ENCODE data around the gene SLCO4A1.
A peak's percentile ranks its signal among the peaks of the same experiment; 100 is the strongest.

Gene SLCO4A1

DNA sequence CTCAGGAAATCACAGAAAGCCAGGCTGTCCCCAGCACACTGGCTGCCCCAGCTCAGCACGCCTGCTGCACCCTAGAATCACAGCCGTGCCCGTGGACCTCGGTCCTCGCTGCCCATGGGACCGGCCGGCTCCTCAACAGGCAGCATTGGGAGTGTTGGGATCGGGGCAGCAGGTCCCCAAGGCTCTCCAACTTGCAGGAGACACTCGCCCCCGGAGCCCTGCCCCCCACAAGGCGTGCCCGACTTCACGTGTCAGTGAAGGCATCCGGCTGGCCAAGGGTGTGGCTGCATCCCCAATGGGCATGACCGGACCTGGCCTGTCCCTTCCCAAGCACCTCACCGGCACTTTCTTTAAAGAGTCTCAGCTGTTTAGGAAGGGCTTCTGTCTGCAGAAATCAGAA, 63.3 kb downstream of the SLCO4A1 start:
- WGBS, 2 experiments (ENCODE audit: insufficient coverage in 2 of 2) = 89 to 93% methylated on average over 16 of the region's 16 CpGs
- no peaks in the 10 kb centered on the region for H3K9me3 ChIP-seq (ENCODE audit: control insufficient read depth, low read length)
- peaks cover 13% of the 10 kb centered on the region for H3K4me1 ChIP-seq (ENCODE audit: control insufficient read depth, insufficient read depth, low read length, poor library complexity, severe bottlenecking)
- H3K36me3 ChIP-seq (ENCODE audit: control insufficient read depth, insufficient read depth, low read length) = no peaks in the 10 kb centered on the region
- no peak overlapping the region for H3K4me3 ChIP-seq (ENCODE audit: extremely low read depth, insufficient read depth, low read length, poor library complexity, severe bottlenecking)
- no peak overlapping the region for H3K27ac ChIP-seq (ENCODE audit: low read depth, low read length, severe bottlenecking)

DNA sequence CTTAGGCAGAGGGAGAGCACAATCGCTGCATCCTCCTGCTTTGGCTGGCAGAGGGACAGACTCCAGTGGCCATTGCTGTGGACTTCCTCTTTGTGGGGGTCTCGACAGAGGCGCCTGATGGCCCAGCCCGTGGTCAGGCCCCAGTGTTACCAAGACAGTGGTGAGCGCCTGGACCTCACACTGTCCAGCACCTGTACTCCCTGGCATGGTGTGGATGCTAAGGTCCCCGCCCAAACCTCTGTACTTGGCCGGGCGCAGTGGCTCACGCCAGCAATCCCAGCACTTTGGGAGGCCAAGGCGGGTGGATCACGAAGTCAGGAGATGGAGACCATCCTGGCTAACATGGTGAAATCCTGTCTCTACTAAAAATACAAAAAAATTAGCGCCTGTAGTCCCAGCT, 64.0 kb downstream of the SLCO4A1 start:
- Histone ChIP-seq H3K36me3 (ENCODE audit: control insufficient read depth, insufficient read depth, low read length) (no peaks in the 10 kb centered on the region), H3K9me3 (ENCODE audit: control insufficient read depth, low read length) (no peaks in the 10 kb centered on the region), H3K4me1 (ENCODE audit: control insufficient read depth, insufficient read depth, low read length, poor library complexity, severe bottlenecking) (peaks cover 13% of the 10 kb centered on the region), H3K27ac (ENCODE audit: low read depth, low read length, severe bottlenecking) (no peak overlapping the region), H3K4me3 (ENCODE audit: extremely low read depth, insufficient read depth, low read length, poor library complexity, severe bottlenecking) (no peak overlapping the region)
- WGBS, 2 experiments (ENCODE audit: insufficient coverage in 2 of 2) = 90 to 94% methylated on average over 11 to 12 of the region's 12 CpGs

DNA sequence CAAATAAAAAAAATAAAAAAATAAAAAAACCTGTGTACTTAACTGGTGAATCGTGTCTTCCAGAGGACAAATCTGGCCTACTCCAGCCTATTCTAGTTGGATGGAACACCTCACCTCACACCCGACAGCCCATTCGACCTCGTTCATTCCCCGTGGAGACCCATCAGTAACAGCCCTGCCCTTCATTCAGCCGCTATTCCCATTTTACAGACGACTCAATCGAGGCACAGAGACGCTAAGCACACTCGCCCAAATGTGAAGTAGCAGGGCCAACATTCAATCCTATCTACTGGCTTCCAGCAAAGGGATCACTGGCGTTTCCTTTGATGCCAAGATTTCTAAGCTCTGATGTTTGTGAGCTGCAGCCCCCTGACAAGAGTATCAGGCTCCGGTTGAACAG, 64.6 kb downstream of the SLCO4A1 start:
- no peak overlapping the region for H3K27ac ChIP-seq (ENCODE audit: low read depth, low read length, severe bottlenecking)
- no peak overlapping the region for H3K4me3 ChIP-seq (ENCODE audit: extremely low read depth, insufficient read depth, low read length, poor library complexity, severe bottlenecking)
- H3K36me3 ChIP-seq (ENCODE audit: control insufficient read depth, insufficient read depth, low read length) = no peaks in the 10 kb centered on the region
- peaks cover 13% of the 10 kb centered on the region for H3K4me1 ChIP-seq (ENCODE audit: control insufficient read depth, insufficient read depth, low read length, poor library complexity, severe bottlenecking)
- no peaks in the 10 kb centered on the region for H3K9me3 ChIP-seq (ENCODE audit: control insufficient read depth, low read length)
- WGBS, 2 experiments (ENCODE audit: insufficient coverage in 2 of 2) = 88 to 89% methylated on average over 12 of the region's 12 CpGs

DNA sequence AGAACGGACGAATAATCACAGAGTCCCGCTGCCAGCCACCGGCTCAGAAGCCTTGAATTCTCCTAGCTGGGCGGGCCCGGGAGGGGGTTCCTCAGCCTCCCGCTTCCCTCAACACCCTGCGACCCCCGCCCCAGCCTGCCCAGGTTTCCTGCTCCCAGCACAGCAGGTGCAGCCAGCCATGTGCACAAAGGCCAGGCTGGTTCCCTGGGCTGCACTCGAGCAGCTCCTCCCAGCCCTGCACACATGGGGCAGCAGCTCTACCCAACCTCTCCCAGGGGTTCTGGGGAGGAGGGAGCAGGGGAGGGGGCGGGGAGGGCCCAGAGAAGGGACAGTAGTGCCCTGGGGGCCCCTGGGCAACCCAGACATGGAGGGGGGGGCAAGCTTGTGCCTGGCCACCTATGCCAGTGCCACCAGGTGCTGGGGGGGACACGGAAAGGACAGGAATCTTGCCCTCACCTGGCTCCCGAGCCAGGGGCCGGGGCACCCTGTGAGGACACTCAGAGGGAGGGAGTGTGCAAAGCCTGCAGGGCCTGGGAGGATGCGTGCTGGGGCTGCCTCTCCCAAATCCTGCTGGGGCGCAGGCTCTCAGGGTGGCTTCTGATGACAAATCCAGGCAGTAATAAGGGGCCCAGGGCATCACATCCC, 65.1 kb downstream of the SLCO4A1 start:
- Histone ChIP-seq H3K36me3 (ENCODE audit: control insufficient read depth, insufficient read depth, low read length) (no peaks in the 10 kb centered on the region), H3K27ac (ENCODE audit: low read depth, low read length, severe bottlenecking) (no peak overlapping the region), H3K9me3 (ENCODE audit: control insufficient read depth, low read length) (no peaks in the 10 kb centered on the region), H3K4me1 (ENCODE audit: control insufficient read depth, insufficient read depth, low read length, poor library complexity, severe bottlenecking) (peaks cover 13% of the 10 kb centered on the region), H3K4me3 (ENCODE audit: extremely low read depth, insufficient read depth, low read length, poor library complexity, severe bottlenecking) (no peak overlapping the region)
- WGBS, 2 experiments (ENCODE audit: insufficient coverage in 2 of 2) = 73 to 77% methylated on average over 12 to 14 of the region's 16 CpGs

DNA sequence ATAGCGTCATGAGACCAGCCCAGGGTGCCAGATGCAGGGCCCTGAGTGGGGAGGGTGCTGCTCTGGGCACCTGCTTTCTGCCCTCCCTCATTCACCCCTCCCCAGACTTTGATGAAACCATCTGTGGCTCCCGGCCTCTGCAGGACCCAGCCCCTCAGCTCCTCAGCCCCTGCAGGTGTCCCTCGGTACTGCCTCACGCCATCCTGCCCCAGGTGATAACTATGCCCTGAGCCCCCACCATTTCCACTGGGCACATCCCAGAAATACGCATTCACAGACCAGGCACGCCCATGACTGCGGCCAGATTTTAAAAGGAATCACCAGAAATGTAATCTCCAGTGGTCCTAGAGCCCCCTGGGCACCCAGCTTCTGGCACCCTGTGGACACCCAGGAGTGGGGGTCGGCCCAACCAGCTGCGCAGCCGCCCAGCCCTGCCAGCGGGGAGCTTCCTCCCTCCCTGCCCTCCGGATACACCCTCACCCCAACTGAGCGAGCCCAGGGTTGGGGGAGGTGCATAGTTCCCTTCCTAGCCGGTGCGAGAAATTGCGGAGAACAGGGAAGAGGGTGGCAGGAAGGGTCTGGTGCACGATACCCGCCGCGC, 65.7 kb downstream of the SLCO4A1 start:
- Histone ChIP-seq H3K36me3 (ENCODE audit: control insufficient read depth, insufficient read depth, low read length) (no peaks in the 10 kb centered on the region), H3K9me3 (ENCODE audit: control insufficient read depth, low read length) (no peaks in the 10 kb centered on the region), H3K4me3 (ENCODE audit: extremely low read depth, insufficient read depth, low read length, poor library complexity, severe bottlenecking) (peak overlapping the region; percentile 14), H3K4me1 (ENCODE audit: control insufficient read depth, insufficient read depth, low read length, poor library complexity, severe bottlenecking) (peaks cover 13% of the 10 kb centered on the region), H3K27ac (ENCODE audit: low read depth, low read length, severe bottlenecking) (no peak overlapping the region)
- 4 to 14% methylated on average over 7 to 10 of the region's 20 CpGs for WGBS, 2 experiments (ENCODE audit: insufficient coverage in 2 of 2)

DNA sequence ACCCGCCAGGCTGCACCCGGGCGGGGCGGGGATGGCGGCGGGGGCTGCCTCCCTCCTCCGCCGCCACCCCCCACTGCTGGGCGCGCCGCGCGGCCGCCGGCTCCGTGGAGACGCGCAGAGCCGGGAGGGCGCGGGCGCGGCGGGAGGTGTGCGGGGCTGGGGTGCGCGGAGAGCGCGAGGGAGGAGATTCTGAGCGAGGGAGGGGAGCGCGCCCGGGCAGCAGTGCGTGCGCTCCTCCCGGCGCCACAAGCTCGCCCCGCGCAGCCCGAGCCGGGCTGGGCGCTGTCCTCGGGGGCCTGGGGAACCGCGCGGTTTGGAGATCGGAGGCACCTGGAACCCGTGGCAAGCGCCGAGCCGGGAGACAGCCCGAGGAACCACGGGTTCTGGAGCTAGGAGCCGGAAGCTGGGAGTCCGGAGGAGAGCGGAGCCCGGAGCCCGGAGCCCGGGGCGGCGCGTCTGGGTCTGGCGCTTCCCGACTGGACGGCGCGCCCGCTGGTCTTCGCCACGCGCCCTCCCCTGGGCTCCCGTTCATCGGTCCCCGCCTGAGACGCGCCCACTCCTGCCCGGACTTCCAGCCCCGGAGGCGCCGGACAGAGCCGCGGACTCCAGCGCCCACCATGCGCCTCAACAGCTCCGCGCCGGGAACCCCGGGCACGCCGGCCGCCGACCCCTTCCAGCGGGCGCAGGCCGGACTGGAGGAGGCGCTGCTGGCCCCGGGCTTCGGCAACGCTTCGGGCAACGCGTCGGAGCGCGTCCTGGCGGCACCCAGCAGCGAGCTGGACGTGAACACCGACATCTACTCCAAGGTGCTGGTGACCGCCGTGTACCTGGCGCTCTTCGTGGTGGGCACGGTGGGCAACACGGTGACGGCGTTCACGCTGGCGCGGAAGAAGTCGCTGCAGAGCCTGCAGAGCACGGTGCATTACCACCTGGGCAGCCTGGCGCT, 66.6 kb downstream of the SLCO4A1 start, which contains the start of gene NTSR1:
Gene NTSR1, plus strand, starts transcription at position 246 of the 946 bp plus-strand sequence. Its CDS starts 372 bp downstream, at position 618.
- Histone ChIP-seq H3K27ac (ENCODE audit: low read depth, low read length, severe bottlenecking) (no peak within 1 kb of the TSS), H3K36me3 (ENCODE audit: control insufficient read depth, insufficient read depth, low read length) (no peaks in the 10 kb centered on the region), H3K9me3 (ENCODE audit: control insufficient read depth, low read length) (no peaks in the 10 kb centered on the region), H3K4me3 (ENCODE audit: extremely low read depth, insufficient read depth, low read length, poor library complexity, severe bottlenecking) (peak within 1 kb of the TSS; percentile 19), H3K4me1 (ENCODE audit: control insufficient read depth, insufficient read depth, low read length, poor library complexity, severe bottlenecking) (peaks cover 5% of the 10 kb centered on the region)
- 13 to 14% methylated on average over 83 to 98 of the region's 124 CpGs for WGBS, 2 experiments (ENCODE audit: insufficient coverage in 2 of 2)

DNA sequence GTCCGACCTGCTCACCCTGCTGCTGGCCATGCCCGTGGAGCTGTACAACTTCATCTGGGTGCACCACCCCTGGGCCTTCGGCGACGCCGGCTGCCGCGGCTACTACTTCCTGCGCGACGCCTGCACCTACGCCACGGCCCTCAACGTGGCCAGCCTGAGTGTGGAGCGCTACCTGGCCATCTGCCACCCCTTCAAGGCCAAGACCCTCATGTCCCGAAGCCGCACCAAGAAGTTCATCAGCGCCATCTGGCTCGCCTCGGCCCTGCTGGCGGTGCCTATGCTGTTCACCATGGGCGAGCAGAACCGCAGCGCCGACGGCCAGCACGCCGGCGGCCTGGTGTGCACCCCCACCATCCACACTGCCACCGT, 67.2 kb downstream of the SLCO4A1 start:
- peaks cover 3% of the 10 kb centered on the region for H3K4me1 ChIP-seq (ENCODE audit: control insufficient read depth, insufficient read depth, low read length, poor library complexity, severe bottlenecking)
- 91 to 92% methylated on average over 18 to 29 of the region's 30 CpGs for WGBS, 2 experiments (ENCODE audit: insufficient coverage in 2 of 2)
- no peaks in the 10 kb centered on the region for H3K9me3 ChIP-seq (ENCODE audit: control insufficient read depth, low read length)
- no peaks in the 10 kb centered on the region for H3K36me3 ChIP-seq (ENCODE audit: control insufficient read depth, insufficient read depth, low read length)
- H3K27ac ChIP-seq (ENCODE audit: low read depth, low read length, severe bottlenecking) = no peak overlapping the region
- no peak overlapping the region for H3K4me3 ChIP-seq (ENCODE audit: extremely low read depth, insufficient read depth, low read length, poor library complexity, severe bottlenecking)

DNA sequence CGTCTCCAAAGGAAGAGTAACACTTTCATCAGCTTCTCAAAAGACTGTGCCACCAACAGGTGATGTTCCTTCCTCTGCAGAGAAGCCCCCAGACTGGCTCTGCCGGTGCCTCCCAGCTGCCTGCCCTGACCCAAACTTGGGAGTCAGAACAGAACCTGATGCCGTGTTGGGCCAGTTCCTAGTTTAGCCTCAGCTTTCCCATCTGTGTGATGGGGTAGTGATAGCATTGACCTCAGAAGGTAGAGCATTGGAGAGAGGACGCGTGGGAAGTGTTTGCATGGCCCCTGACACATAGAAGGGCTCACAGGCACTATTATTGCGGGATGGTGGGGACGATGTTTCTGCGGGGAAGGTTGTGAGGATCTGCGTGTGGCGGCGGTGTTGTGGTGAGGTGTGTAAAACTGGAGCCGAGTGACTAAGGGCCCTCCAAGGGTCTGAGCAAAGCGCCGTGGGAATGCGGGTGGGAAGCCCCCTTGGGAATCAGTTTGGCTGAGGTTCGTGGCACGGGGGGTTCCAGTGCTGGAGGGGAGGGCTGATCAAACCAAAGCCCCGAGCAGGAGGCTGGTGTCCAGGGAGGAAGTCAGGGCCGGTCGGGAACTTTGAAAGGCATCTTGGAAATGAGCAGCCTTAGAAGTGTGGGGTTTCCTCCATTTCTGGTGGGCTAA, 68.0 kb downstream of the SLCO4A1 start:
- Histone ChIP-seq H3K4me3 (ENCODE audit: extremely low read depth, insufficient read depth, low read length, poor library complexity, severe bottlenecking) (no peak overlapping the region), H3K4me1 (ENCODE audit: control insufficient read depth, insufficient read depth, low read length, poor library complexity, severe bottlenecking) (peaks cover 3% of the 10 kb centered on the region), H3K36me3 (ENCODE audit: control insufficient read depth, insufficient read depth, low read length) (no peaks in the 10 kb centered on the region), H3K27ac (ENCODE audit: low read depth, low read length, severe bottlenecking) (no peak overlapping the region), H3K9me3 (ENCODE audit: control insufficient read depth, low read length) (no peaks in the 10 kb centered on the region)
- WGBS, 2 experiments (ENCODE audit: insufficient coverage in 2 of 2) = 86 to 93% methylated on average over 20 of the region's 20 CpGs

DNA sequence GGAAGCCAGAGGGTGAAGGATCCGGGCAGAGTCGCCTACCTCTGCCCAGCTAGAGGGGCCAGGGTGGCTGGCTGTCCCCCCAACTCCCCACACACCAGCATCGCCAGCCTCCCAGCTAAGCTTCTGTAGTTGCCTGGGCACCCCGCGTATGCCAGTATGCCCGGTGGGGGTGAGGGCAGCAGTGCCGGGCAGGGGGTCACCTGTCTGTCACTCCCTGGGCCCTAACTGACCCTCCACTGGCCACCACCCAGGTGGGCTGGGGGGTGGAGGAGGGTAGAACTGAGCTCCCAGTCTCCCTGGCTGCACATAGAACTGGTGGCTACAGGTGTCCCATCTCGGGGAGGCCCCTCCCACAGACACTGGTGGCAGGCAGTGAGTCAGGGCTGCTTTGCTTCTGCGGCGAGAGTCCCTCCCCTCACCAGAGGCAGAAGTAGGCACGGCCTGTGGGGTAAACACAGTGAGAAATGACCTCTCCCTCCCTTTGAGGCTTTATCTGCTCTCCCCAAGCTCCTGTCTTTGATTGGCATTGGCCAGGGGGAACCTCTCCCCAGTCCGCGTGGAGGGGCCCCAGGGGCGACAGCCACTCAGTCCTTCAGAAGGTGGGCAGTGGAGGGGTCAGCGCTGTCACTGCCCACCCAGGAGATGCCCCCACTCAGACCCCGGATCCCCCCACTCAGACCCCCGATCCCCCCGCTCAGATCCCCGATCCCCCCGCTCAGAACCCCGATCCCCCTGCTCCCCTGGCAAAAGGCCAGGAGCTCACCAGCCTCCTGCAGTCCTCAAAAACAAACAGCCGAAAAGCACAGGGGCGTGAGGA, 68.8 kb downstream of the SLCO4A1 start:
- no peak overlapping the region for H3K27ac ChIP-seq (ENCODE audit: low read depth, low read length, severe bottlenecking)
- 83 to 89% methylated on average over 6 of the region's 23 CpGs for WGBS, 2 experiments (ENCODE audit: insufficient coverage in 2 of 2)
- H3K36me3 ChIP-seq (ENCODE audit: control insufficient read depth, insufficient read depth, low read length) = no peaks in the 10 kb centered on the region
- H3K4me1 ChIP-seq (ENCODE audit: control insufficient read depth, insufficient read depth, low read length, poor library complexity, severe bottlenecking) = peaks cover 7% of the 10 kb centered on the region
- no peaks in the 10 kb centered on the region for H3K9me3 ChIP-seq (ENCODE audit: control insufficient read depth, low read length)
- H3K4me3 ChIP-seq (ENCODE audit: extremely low read depth, insufficient read depth, low read length, poor library complexity, severe bottlenecking) = no peak overlapping the region

DNA sequence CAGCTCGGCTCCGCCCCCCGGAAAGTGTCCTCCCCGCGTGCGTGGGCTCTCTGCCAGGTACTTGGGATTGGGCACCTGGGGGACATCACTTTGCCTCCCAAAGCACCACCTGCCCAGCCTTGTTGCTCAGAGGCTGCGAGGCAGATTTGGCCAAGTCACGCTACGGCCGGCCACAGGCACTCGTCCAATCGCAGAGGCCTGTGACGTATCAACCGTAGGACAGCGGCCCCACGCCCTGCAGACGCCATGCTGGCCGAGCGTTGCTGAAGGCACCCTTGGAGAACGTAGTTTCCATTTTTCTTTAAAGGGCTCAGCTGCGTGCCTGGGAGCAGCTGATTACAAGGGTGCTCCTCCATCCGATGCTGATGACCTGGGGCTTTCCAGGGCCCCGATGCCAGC, 69.4 kb downstream of the SLCO4A1 start:
- Histone ChIP-seq H3K36me3 (ENCODE audit: control insufficient read depth, insufficient read depth, low read length) (no peaks in the 10 kb centered on the region), H3K4me1 (ENCODE audit: control insufficient read depth, insufficient read depth, low read length, poor library complexity, severe bottlenecking) (peaks cover 13% of the 10 kb centered on the region), H3K4me3 (ENCODE audit: extremely low read depth, insufficient read depth, low read length, poor library complexity, severe bottlenecking) (no peak overlapping the region), H3K27ac (ENCODE audit: low read depth, low read length, severe bottlenecking) (no peak overlapping the region), H3K9me3 (ENCODE audit: control insufficient read depth, low read length) (no peaks in the 10 kb centered on the region)
- 86 to 91% methylated on average over 21 to 23 of the region's 23 CpGs for WGBS, 2 experiments (ENCODE audit: insufficient coverage in 2 of 2)
